SK-N-SH treated with all-trans-retinoic acid at 6 μM for 48 hours (cell line): ENCODE results near the gene INTS3.

Experiments
- ATAC-seq: fragments of 200-7000 bp; cut with Tn5 transposase; 3 replicates; pipeline ENCODE4 v1.9.1; 2020; ENCODE audit warnings: mild to moderate bottlenecking, moderate library complexity
- ARNTL ChIP-seq: fragments of 450-650 bp; formaldehyde crosslinking; IDR thresholded peaks from 2 replicates; pipeline ENCODE4 v1.5.0; 2020; ENCODE audit warnings: low read depth, mild to moderate bottlenecking, moderate library complexity, borderline replicate concordance
- BACH2 ChIP-seq: fragments of 250-450 bp; sonication (Bioruptor Pico); IDR thresholded peaks from 2 replicates; pipeline ENCODE4 v1.9.0; 2021; ENCODE audit warnings: mild to moderate bottlenecking, borderline replicate concordance
- ESRRG ChIP-seq: fragments of 250-450 bp; sonication (Bioruptor Pico); IDR thresholded peaks from 2 replicates; pipeline ENCODE4 v1.6.1; 2021; ENCODE audit warnings: mild to moderate bottlenecking
- ISL1 ChIP-seq: fragments of 250-450 bp; sonication (Bioruptor Pico); IDR thresholded peaks from 2 replicates; pipeline ENCODE4 v2.1.2; 2022; ENCODE audit warnings: mild to moderate bottlenecking, moderate library complexity
- OSR1 ChIP-seq: fragments of 250-450 bp; sonication (Bioruptor Pico); IDR thresholded peaks from 2 replicates; pipeline ENCODE4 v1.8.0; 2022; ENCODE audit warnings: moderate library complexity, mild to moderate bottlenecking, inconsistent platforms
- PPARA ChIP-seq: fragments of 250-450 bp; sonication (Bioruptor Pico); IDR thresholded peaks from 2 replicates; pipeline ENCODE4 v1.5.0; 2020; ENCODE audit warnings: mild to moderate bottlenecking, borderline replicate concordance
- RARB ChIP-seq: fragments of 250-450 bp; sonication (Bioruptor Pico); IDR thresholded peaks from 2 replicates; pipeline ENCODE4 v1.8.0; 2021; ENCODE audit warnings: mild to moderate bottlenecking, moderate library complexity
- SNAI2 ChIP-seq: fragments of 250-450 bp; sonication (Bioruptor Pico); IDR thresholded peaks from 2 replicates; pipeline ENCODE4 v1.5.0; 2020; ENCODE audit warnings: mild to moderate bottlenecking, moderate library complexity
- TOX ChIP-seq: fragments of 250-450 bp; sonication (Bioruptor Pico); IDR thresholded peaks from 2 replicates; pipeline ENCODE4 v1.8.0; 2021; ENCODE audit warnings: mild to moderate bottlenecking, moderate library complexity, borderline replicate concordance
- ZC3H10 ChIP-seq: fragments of 250-450 bp; sonication (Bioruptor Pico); IDR thresholded peaks from 2 replicates; pipeline ENCODE4 v1.5.1; 2021; ENCODE audit warnings: mild to moderate bottlenecking, moderate library complexity
- ZFP3 ChIP-seq: fragments of 250-450 bp; sonication (Bioruptor Pico); IDR thresholded peaks from 2 replicates; pipeline ENCODE4 v1.5.0; 2020; ENCODE audit warnings: mild to moderate bottlenecking, moderate library complexity
- ZNF565 ChIP-seq: fragments of 450-650 bp; formaldehyde crosslinking; conservative IDR thresholded peaks from 2 replicates; pipeline ENCODE4 v1.5.0; 2020; ENCODE audit warnings: low read depth, mild to moderate bottlenecking, moderate library complexity
- ZNF70 ChIP-seq: fragments of 450-650 bp; formaldehyde crosslinking; IDR thresholded peaks from 2 replicates; pipeline ENCODE4 v1.5.0; 2020; ENCODE audit warnings: mild to moderate bottlenecking, moderate library complexity
- ZNF8 ChIP-seq: fragments of 450-650 bp; formaldehyde crosslinking; IDR thresholded peaks from 2 replicates; pipeline ENCODE4 v1.5.0; 2020; ENCODE audit warnings: mild to moderate bottlenecking, moderate library complexity
- TF ChIP-seq, protein P1 (sequence below): fragments of 250-450 bp; sonication (Bioruptor Pico); IDR thresholded peaks from 2 replicates; pipeline ENCODE4 v1.5.1; 2021; ENCODE audit warnings: mild to moderate bottlenecking, moderate library complexity
- TF ChIP-seq, protein P2 (sequence below): fragments of 250-450 bp; sonication (Bioruptor Pico); IDR thresholded peaks from 2 replicates; pipeline ENCODE4 v1.5.0; 2020; ENCODE audit warnings: mild to moderate bottlenecking, moderate library complexity
- TF ChIP-seq, protein P3 (sequence below): fragments of 250-450 bp; sonication (Bioruptor Pico); IDR thresholded peaks from 2 replicates; pipeline ENCODE4 v1.8.0; 2020; ENCODE audit warnings: mild to moderate bottlenecking, moderate library complexity, borderline replicate concordance
- TF ChIP-seq, protein P4 (sequence below): fragments of 250-450 bp; sonication (Bioruptor Pico); IDR thresholded peaks from 2 replicates; pipeline ENCODE4 v1.5.1; 2020; ENCODE audit warnings: low read depth, mild to moderate bottlenecking, moderate library complexity

The INTS3 gene

DNA sequence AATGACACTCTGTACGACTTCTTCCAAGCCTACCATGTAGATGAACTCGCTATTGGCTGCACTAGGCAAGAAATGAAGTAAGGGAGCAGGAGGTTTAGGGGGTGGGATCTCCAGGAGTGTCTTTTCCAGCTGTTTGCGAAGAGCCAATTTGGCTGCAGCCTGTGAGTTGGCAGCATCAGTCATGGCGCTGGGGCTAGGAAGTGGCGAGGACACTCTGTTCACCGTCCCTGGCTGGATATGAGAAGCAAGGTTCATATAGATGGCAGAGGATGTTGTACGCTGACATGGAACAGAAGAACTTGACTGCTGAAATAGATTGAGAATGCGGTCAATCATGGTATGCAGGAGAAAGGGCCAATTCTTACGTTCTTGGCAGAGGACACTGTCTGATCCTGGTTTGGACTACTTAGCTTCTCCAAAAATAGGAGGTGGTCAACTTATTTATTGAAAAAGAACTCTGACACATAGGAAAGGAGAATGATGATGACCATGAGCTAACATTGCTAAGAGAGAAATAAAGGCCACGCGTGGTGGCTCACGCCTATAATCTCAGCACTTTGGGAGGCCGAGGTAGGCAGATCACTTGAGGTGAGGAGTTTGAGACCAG lies 88.5 kb downstream of the INTS3 start (continued):
- TF ChIP-seq, protein P1, sequence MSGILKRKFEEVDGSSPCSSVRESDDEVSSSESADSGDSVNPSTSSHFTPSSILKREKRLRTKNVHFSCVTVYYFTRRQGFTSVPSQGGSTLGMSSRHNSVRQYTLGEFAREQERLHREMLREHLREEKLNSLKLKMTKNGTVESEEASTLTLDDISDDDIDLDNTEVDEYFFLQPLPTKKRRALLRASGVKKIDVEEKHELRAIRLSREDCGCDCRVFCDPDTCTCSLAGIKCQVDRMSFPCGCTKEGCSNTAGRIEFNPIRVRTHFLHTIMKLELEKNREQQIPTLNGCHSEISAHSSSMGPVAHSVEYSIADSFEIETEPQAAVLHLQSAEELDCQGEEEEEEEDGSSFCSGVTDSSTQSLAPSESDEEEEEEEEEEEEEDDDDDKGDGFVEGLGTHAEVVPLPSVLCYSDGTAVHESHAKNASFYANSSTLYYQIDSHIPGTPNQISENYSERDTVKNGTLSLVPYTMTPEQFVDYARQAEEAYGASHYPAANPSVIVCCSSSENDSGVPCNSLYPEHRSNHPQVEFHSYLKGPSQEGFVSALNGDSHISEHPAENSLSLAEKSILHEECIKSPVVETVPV (CRISPR knock-in tag) = no peak
- TF ChIP-seq ZNF70 (CRISPR knock-in tag) = no peak

DNA sequence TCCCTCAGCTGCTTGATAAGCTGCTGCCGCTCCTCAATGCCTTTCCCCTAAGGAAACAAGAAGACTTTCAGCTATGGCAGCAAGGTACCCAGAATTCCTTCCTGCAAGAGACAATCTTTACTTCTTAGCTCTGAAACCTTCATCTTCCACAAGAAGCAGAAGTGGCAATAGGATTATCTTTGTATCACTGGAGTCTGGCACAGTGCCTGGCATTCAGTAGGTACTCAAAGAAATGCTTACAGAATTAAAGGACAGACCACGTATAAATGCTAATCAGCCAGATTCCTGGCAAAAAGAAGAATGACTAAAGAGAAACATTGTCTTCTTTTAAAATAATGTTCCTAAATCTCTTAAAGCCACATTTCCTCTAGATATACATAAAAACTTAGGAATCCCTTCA lies 91.0 kb downstream of the INTS3 start:
- TF ChIP-seq, protein P1 (CRISPR knock-in tag) = no peak
- TF ChIP-seq OSR1 (CRISPR knock-in tag) (no peak), ISL1 (CRISPR knock-in tag) (no peak), ZC3H10 (CRISPR knock-in tag) (no peak), ZNF70 (CRISPR knock-in tag) (no peak), RARB (CRISPR knock-in tag) (no peak), ESRRG (no peak), TOX (CRISPR knock-in tag) (no peak), ZNF8 (CRISPR knock-in tag) (no peak), SNAI2 (CRISPR knock-in tag) (no peak), PPARA (CRISPR knock-in tag) (no peak), BACH2 (no peak), ARNTL (CRISPR knock-in tag) (no peak), ZNF565 (CRISPR knock-in tag) (no peak), ZFP3 (CRISPR knock-in tag) (no peak)
- TF ChIP-seq, protein P2, sequence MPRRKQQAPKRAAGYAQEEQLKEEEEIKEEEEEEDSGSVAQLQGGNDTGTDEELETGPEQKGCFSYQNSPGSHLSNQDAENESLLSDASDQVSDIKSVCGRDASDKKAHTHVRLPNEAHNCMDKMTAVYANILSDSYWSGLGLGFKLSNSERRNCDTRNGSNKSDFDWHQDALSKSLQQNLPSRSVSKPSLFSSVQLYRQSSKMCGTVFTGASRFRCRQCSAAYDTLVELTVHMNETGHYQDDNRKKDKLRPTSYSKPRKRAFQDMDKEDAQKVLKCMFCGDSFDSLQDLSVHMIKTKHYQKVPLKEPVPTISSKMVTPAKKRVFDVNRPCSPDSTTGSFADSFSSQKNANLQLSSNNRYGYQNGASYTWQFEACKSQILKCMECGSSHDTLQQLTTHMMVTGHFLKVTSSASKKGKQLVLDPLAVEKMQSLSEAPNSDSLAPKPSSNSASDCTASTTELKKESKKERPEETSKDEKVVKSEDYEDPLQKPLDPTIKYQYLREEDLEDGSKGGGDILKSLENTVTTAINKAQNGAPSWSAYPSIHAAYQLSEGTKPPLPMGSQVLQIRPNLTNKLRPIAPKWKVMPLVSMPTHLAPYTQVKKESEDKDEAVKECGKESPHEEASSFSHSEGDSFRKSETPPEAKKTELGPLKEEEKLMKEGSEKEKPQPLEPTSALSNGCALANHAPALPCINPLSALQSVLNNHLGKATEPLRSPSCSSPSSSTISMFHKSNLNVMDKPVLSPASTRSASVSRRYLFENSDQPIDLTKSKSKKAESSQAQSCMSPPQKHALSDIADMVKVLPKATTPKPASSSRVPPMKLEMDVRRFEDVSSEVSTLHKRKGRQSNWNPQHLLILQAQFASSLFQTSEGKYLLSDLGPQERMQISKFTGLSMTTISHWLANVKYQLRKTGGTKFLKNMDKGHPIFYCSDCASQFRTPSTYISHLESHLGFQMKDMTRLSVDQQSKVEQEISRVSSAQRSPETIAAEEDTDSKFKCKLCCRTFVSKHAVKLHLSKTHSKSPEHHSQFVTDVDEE (CRISPR knock-in tag) = no peak
- TF ChIP-seq, protein P3, sequence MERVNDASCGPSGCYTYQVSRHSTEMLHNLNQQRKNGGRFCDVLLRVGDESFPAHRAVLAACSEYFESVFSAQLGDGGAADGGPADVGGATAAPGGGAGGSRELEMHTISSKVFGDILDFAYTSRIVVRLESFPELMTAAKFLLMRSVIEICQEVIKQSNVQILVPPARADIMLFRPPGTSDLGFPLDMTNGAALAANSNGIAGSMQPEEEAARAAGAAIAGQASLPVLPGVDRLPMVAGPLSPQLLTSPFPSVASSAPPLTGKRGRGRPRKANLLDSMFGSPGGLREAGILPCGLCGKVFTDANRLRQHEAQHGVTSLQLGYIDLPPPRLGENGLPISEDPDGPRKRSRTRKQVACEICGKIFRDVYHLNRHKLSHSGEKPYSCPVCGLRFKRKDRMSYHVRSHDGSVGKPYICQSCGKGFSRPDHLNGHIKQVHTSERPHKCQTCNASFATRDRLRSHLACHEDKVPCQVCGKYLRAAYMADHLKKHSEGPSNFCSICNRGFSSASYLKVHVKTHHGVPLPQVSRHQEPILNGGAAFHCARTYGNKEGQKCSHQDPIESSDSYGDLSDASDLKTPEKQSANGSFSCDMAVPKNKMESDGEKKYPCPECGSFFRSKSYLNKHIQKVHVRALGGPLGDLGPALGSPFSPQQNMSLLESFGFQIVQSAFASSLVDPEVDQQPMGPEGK (CRISPR knock-in tag) = no peak
- TF ChIP-seq, protein P4, sequence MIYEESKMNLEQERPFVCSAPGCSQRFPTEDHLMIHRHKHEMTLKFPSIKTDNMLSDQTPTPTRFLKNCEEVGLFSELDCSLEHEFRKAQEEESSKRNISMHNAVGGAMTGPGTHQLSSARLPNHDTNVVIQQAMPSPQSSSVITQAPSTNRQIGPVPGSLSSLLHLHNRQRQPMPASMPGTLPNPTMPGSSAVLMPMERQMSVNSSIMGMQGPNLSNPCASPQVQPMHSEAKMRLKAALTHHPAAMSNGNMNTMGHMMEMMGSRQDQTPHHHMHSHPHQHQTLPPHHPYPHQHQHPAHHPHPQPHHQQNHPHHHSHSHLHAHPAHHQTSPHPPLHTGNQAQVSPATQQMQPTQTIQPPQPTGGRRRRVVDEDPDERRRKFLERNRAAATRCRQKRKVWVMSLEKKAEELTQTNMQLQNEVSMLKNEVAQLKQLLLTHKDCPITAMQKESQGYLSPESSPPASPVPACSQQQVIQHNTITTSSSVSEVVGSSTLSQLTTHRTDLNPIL (CRISPR knock-in tag) = no peak
- ATAC-seq = no peak
